HG02588 (cell line): ENCODE measurements around the gene PTP4A2.
"Not testable (repeated sequence)": the region's sequence is repeated elsewhere in the genome, so short reads cannot be mapped to it uniquely, and the experiment has no call there.

Experiments used
- ATAC-seq: cut with Tn5 transposase; IDR thresholded peaks from one replicate; pipeline ENCODE4 v1.9.1; 2021; ENCODE audit warnings: mild to moderate bottlenecking, moderate library complexity; ENCODE audit not compliant: unreplicated experiment

Gene PTP4A2

DNA sequence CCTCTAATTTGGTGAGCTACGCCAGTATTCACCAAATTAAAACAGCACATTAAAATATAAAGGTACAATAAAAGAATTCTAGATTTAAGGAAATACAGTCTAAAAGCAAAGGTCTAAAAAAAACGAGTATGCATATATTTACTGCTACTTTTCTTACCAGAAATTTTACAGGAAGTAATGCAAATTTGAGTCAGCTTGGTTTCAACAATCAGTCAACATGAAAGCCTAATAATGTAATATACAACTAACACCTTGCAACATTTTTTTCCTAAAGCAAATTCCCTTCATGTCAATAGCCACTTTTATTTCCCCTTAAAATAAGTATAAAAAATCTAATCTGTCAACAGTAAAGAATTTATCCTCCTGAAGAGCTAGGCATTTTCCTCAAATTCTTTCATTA lies 11.9 kb downstream of the PTP4A2 start:
- ATAC-seq = no peak

DNA sequence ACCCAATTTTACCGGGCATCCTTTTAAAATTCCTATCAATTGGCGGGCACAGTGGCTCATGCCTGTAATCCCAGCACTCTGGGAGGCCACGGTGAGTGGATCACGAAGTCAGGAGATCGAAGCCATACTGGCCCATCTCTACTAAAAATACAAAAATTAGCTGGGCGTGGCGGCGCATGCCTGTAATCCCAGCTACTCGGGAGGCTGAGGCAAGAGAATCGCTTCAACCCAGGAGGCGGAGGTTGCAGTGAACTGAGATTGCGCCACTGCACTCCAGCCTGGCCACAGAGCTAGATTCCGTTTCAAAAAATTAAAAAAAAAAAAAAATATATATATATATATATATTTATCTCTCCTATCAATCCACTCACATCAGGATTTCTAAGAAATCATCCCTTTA lies 12.3 kb downstream of the PTP4A2 start:
- not testable (repeated sequence) for ATAC-seq

DNA sequence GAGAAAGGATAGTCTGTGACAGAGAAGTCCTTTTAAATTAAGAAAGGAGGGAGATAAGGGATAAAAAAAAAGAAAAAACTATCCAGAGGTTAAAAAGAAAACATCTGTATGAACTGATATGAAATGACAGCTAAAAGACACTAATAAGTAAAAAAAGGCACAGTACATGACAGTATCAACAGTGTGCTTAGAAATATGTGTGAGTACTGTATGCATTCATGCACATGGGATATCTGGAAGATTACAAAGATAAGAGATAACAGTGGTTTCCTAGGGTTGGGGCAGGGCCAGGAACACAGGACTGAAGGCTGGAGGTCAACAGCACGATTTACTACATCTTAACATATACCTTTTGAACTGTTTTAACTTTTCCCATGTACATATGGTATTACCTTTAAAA lies 13.3 kb downstream of the PTP4A2 start:
- no peak for ATAC-seq

DNA sequence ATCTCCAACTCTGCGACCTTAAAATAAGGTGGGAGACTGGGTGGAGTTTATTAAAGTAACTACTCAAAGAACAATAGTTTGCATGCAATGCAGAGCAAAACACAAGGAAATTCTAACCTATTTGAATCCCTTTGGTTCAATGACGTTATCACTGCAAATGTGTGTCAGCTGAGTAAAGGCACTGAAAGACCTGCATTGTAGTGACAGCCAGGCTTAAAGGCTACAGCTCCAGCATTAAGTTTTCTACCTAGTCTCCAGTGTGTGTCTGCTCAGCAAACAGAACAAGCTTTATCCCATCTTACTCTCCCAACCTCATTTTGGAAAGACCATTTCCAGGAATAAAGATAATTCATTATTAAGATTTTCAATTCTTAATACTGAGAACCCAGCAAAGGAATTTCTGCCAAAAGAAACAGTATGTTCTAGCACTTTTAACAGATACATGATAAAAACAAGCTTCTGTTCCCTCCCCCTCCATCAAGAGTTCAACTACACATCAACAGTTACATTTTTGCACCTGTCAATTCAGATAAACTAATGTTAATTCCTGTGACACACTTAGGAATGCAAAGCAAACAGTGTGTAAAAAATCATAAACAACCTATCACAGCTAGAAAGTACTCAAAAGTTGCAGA lies 14.2 kb downstream of the PTP4A2 start:
- no peak for ATAC-seq

DNA sequence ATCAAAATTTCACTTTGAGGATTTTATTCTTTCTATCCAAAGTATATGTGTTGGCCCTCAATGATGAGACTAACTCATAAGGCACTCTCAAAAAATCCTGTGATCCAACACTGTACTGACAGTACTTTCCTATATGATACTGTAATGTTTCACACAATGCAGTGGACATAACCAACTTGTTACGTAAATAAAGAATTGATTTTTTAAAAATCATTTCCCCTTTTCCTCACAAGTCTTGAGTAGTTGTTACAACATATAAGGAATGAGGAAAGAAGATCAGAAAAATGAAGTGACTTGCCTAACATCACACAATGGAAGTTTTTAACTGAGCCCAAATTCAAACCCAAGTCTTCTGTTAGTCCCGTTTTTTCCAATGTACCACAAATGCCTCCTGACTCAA lies 17.2 kb downstream of the PTP4A2 start:
- no peak for ATAC-seq

DNA sequence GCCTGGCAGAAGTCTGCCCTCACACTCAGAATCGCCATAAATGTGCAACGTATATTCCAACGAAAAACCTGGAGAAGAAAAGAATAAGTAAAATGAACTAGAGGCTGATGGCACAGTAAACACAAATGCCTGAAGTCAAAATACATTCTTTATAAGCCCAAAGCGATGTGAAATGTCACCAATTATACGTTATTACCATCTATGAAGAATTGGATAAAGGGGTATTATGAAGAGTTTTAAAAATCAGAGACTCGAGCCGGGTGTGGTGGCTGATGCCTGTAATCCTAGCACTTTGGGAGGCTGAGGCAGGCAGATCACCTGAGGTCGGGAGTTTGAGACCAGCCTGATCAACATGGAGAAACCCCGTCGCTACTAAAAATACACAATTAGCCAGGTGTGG lies 18.6 kb downstream of the PTP4A2 start:
- no peak for ATAC-seq

DNA sequence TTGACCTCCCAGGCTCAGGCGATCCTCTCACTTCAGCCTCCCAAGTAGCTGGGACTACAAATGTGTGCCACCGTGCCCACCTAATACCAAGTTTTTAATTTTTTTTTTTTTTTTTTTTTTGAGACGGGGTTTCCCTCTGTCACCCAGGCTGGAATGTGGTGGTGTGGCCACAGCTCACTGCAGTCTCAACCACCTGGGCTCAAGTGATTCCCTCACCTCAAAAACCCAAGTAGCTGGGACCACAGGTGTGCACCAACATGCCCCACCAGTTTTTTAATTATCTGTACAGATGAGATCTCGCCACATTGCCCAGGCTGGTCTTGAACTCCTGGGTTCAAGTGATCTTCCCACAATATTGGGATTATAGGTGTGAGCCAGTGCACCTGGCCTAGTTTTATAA lies 22.7 kb downstream of the PTP4A2 start:
- no peak for ATAC-seq

DNA sequence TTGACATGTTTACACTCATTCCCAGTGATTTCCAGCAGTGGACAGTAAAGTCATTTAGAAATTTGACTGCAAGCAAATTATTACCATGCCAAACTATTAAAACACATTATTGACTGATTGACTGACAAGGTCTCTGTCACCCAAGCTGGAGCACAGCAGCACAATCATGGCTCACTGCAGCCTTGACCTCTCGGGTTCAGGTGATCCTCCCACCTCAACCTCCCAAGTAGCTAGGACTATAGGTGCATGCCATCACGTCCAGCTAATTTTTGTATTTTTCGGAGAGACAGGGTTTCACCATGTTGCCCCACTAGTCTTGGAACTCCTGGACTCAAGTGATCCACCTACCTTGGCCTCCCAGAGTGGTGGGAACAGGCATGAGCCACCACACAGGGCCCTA lies 24.2 kb downstream of the PTP4A2 start:
- no peak for ATAC-seq

DNA sequence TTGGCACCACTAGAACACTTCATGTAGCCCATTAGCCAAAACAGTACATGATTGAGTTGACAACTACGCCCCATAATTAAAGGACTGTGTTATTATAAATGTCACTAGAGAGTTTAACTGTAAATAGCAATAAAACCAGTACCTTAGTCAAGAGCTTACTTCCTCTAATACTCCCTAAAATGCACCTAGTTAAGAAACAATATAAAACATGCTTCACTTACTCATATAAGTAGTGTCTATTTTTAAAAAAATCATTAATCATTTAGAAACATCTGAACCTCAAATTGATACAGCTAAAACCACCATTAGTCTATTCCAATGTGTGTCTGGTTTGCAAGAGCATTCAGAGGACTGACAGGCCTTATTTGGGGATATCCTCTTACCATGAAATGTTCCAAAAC lies 25.3 kb downstream of the PTP4A2 start:
- ATAC-seq = no peak

DNA sequence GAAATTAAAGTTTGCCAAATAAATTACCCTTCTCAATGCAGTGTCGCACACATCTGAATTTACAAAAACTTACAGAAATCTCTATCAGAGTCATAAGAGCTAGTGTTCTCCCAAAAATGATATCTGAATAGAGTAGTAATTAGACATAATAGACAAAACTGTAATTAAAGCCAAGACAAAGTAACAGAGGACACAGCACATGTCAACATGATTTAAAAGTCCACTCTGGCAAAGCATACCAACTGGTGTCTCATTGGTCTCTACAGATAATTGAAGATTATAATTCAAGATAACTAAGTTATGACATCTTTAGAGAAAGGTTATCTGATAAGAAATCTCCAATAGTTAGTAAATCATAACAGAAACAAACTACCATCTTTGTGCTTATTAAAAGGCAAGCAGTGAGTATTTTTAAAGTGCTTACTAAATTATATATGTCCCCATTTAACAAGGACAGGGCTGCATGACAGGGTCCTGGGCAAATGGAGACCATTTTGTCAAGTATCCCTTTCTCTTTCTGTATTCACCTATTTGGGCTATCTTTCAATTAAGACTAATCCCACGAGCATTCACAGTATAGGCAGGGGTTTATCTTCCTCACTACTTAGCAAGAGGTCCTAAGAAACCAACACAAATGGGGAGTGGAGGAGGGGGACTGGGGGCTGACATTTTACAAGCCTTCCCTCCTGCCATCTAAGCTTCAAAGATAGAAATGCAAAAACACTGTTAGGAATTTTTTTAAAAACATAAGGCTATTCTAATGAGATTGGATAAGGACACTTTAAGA lies 26.0 kb downstream of the PTP4A2 start:
- no peak for ATAC-seq

DNA sequence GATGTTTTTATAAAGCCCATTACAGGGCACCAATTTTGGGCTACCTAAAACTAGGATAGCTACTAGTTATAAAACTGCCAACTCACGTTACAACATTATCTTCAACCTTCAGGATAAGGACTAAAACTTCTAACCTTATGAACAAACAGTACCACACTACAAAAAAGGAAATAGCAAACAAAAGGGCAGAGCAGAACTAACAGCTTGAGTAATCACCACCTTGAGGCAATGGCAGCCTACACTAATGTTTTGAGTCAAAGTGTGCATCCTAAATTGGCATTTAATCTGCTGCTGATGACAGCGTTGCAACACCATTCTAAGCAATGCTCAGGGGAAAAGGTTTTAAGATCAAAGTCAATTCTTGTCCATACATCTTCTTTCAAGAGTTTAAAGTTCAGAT lies 27.2 kb downstream of the PTP4A2 start:
- ATAC-seq = no peak

DNA sequence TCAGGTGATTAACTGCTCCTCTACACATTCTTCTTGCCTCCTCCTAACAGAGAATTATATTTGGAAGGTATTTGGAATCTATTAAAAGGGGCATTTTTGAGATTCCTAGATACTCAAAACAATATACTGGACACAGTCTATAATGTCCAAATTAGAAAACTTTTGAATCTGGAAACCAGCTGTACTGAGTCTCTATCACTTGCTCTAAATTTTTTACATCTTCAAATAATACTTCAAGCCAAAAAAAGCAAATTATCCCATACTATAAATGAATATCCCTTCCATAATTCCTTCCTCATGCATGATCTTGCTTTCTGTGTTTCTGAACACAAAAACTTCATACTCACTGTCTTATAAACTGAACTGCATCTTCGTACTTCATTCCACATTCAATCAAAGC lies 28.5 kb downstream of the PTP4A2 start:
- ATAC-seq = no peak

DNA sequence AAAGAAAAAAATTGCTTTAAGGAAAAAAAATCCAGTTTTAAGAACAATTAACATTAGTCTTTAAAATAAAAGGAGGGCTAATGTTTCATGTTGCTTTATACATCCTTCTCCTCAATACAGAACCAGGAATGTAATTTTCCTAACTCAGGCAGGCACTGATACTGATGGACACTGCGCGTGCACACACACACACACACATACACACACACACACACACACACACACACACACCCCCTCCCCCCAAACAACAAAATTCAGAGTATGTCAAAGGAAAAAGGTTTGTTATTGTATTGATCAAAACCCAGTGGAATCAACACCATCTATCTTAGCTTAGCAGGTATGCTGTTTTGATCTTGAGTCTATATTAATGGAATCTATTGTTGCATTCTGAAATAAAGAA lies 31.6 kb downstream of the PTP4A2 start:
- no peak for ATAC-seq

DNA sequence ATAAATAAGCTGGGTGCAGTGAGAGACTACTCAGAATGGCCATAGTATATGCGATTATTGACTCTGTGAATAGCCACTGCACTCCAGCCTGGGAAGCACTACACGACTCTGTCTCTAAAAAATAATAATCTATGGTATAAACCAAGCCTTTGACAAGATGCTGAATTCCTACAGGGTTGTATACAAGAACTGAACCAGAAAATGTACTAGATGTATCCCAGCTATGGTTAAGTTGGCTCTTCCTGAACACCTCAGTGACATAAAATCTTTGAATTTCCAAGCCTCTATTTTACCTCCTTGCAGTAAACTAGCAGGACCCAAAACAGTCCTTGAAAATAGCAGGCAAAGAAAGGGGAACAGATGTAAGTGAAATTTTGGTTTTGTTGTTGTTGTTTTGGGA lies 32.5 kb downstream of the PTP4A2 start:
- no peak for ATAC-seq

DNA sequence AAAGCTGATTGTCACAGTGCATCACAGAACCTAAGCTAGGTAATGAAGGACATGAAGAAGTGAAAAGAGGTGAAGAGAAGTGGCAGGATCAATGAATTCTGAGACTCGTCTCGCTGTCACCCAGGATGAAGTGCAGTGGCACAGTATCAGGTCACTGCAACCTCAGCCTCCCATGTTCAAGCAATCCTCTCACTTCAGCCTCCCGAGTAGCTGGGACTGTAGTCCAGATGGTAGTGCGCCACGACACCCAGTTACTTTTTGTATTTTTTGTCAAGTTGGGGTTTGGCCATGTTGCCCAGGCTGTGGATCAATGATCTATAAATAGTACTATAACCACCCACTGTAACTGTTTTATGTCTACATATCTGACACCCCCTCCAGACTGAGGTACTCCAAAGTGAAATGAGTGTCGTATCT lies 33.1 kb downstream of the PTP4A2 start:
- ATAC-seq = no peak

DNA sequence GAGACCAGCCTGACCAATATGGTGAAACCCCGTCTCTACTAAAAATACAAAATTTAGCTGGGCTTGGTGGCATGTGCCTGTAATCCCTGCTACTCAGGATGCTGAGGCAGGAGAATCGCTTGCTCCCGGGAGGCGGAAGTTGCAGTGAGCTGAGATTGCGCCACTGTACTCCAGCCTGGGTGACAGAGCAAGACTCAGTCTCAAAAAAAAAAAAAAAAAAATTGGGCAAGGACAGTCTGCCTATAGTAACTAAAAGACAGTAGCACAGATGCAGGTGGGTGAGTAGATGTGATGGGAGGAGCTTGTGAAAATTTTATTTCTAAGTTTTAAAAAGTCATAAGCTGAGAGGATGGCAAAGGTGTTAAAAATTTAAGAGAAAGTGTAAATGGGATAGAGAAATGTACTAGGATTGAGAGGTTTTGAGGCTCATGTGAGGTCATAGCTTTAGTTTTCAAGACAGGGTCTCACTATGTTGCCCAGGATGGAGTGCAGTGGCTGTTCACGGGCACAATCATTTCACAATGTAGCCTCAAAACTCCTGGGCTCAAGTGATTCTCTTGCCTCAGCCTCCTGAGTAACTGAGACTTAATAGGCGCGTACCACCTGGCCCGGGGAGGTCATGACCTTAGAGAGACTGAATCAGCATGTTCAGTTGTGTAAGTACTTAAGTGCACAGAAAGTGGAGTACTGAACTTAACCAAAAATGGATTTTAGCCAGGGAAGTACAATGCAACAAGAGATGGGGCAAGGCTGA lies 33.7 kb downstream of the PTP4A2 start:
- no peak for ATAC-seq

DNA sequence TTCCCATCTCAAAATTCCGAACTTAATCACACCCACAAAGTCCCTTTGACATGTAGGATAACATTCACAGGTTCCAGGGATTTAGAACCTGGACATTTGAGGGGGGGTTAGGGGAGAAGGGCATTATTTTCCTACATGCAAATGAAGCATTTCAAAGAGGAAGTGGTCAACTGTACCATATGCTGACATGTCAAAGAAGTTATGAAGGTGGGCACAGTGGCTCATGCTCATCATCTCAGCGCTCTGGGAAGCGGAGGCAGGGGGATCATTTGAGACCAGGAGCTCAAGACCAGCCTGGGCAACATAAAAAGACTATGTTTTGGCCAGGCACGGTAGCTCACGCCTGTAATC lies 35.7 kb downstream of the PTP4A2 start:
- ATAC-seq = no peak

DNA sequence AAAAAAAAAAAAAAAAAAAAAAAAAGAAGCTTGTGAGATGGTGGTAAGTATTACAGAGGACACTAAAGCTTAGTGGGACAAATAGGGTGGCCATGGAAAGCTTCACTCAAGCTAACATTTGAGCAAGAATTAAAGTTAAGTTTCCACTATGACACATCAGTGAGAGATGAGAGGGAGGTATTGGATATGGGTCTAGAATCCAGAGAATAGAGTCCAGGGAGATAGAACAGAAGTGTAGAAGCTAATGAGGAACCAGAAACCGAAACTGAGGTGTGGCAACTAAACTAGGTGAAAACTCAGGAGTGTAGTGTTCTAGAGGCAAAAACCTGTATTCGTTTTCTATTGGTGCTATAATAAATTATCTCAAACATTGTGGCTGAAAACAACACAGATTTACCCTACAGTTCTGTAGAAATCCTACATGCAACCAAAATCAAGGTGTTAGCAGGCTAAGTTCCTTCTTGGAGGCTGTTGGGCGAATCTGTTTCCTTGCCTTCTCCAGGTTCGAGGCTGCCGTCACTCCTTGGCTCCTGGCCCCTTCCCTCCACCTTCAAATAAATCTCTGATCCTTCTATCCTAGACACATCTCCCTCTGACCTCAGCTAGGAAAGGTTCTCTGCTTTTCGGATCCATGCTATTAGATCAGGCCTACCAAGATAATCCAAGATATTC lies 36.2 kb downstream of the PTP4A2 start:
- no peak for ATAC-seq

DNA sequence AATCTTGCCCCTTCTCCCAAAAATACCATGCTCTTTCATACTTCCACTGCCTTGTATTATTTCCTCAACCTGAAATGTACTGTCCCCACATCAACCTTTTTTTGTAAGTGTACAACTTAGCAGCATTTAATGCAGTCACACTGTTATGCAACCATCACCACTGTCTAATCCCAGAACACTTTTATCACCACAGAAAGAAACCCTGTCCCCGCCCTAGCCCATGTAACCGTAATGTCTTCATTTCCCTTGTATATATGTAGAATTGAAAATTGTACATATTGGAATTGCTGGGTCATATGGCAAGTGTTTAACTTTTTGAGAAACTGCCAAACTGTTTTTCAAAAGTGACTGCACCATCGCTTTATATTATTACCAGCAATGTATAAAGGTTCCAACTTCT lies 37.4 kb downstream of the PTP4A2 start:
- no peak for ATAC-seq

DNA sequence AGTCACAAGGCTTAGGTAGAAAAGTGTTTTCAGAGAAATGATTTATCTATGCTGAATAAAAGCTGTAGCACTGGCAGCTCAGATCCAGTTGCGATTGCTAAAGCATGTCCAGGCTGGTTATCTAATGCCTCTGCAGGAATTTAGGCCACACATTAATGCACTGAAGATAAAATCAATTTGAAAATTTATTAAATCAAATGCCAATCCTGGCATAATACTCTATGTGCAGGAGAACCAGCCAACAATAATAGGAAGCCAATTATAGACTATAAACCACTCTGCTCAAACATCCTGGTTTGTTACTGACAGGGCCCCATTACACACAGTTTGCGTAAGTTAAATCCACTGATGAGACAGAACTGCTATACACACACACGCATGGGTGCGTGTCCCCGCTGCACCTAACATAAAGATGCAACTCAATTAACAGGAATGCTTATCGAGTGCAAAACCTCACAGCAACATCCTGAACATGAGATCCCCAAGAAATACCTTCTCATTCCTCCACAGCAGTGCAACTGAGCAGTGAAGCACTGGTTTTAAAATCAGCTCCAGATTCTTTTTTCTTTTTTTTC lies 40.6 kb downstream of the PTP4A2 start:
- ATAC-seq = no peak

DNA sequence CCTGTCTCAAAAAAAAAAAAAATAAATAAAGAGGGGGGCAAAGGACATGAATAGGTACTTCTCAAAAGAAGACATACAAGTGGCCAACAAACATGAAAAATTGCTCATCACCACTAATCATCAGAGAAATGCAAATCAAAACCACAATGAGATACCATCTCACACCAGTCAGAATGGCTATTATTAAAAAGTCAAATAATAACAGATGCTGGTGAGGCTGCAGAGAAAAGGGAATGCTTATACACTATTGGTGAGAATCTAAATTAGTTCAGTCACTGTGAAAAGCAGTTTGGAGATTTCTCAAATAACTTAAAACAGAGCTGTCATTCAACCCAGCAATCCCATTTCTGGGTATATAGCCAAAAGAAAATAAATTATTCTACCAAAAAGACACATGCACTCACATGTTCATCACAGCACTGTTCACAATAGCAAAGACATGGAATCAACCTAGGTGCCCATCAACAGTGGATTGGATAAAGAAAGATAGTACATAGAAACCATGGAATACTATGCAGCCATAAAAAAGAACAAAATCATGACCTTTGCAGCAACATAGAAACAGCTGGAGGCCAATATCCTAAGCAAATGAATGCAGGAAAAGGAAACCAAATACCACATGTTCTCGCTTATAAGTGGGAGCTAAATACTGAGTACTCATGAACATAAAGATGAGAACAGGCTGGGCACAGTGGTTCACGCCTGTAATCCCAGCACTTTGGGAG lies 42.5 kb downstream of the PTP4A2 start:
- ATAC-seq = not testable (repeated sequence)
